Ovary (tissue), 9 donors: ENCODE measurements around the gene CAPZA1. TPM values are rescaled to one million over a fixed set of nuclear protein-coding genes. Genes with fewer than 3 reads are reported as not detected.

Source experiments
- DNase-seq, 5 donors: peaks; one replicate each; pipeline ENCODE4 v3.0.0-alpha.2; 2019 to 2020
- H3K27ac ChIP-seq, 2 donors: fragments of 200-600 bp; one replicate each; pipeline versions ENCODE4 v1.5.1 to v1.8.0; 2019 to 2022
- H3K27me3 ChIP-seq: fragments of 200-600 bp; one replicate; pipeline ENCODE4 v1.8.0; 2022
- H3K36me3 ChIP-seq: fragments of 200-600 bp; sonication (generic); one replicate; pipeline ENCODE4 v1.5.1; 2019
- H3K4me1 ChIP-seq: one replicate; pipeline ENCODE4 v1.8.1; 2013; ENCODE audit warnings: mild to moderate bottlenecking, moderate library complexity; ENCODE audit not compliant: insufficient read depth
- H3K4me3 ChIP-seq: fragments of 200-600 bp; sonication (generic); one replicate; pipeline ENCODE4 v1.5.1; 2017
- H3K9me3 ChIP-seq, 2 donors: fragments of 200-600 bp in 1 of 2; sonication (generic) in 1 of 2; one replicate each; pipeline versions ENCODE4 v1.5.1 to v1.8.1; 2013 to 2019; ENCODE audit warnings: mild to moderate bottlenecking in 1 of 2, moderate library complexity in 1 of 2
- CTCF ChIP-seq, 3 donors: fragments of 450-650 bp in 2 of 3; fragments of 200-600 bp in 1 of 3; IDR thresholded peaks; one replicate each; pipeline versions ENCODE4 v1.5.1 to v1.8.0; 2016 to 2022; ENCODE audit warnings: antibody characterized with exemption in 3 of 3, mild to moderate bottlenecking in 1 of 3
- EP300 ChIP-seq: sonication (generic); formaldehyde crosslinking; IDR thresholded peaks from one replicate; pipeline ENCODE4 v1.6.1; 2017; ENCODE audit warnings: antibody characterized with exemption
- POLR2A ChIP-seq: fragments of 450-650 bp; IDR thresholded peaks from one replicate; pipeline ENCODE4 v1.6.1; 2017; ENCODE audit warnings: antibody characterized with exemption, mild to moderate bottlenecking, moderate library complexity
- WGBS, 3 donors: extraction: QIAGEN DNeasy Blood & Tissue Kit in 1 of 3; methylation state at CpG; one replicate each; pipeline versions ENCODE4 v1.1.5 to v1.1.7; 2013 to 2017; 5-methylcytosine and 5-hydroxymethylcytosine counted together
- intact Hi-C, 4 donors: fragments of 100-400 bp; cut with DNase I; formaldehyde crosslinking; loops; one replicate each; pipeline versions ENCODE4 v1.11.0 to v1.15.1; 2022 to 2023
- polyA plus RNA-seq, 2 donors: library from polyadenylated mRNA; stranded (reverse); fragments of 200-250 nt in 1 of 2; fragments of 350-450 nt in 1 of 2; fragmentation: Illumina TruSeq in 1 of 2; extraction: RNeasy Lipid Tissue Mini Kit (QIAGEN cat#74804) in 1 of 2; gene quantifications; one replicate each; pipeline ENCODE4 v1.2.3, GENCODE V29; 2013 to 2014
- total RNA-seq, 7 donors: library from RNA; depleted of rRNA in 2 of 7; stranded (reverse); fragments of >200 nt in 2 of 7; fragmentation: NEBNext Ultra II Directional in 3 of 7; extraction: Animal tissue kit (Norgen Biotek cat#: 25700) in 3 of 7; gene quantifications; one replicate each; pipeline versions ENCODE4 v1.1.0 to v1.2.4, GENCODE V29; 2016 to 2023
- donor health status: DM: no; HTN: no; CAD: no; lungs with moderate emphysema.
- donor health status: DM: no; HTN: no; CAD: no.
- donor health status: Bipolar disorder and iron deficiency.
- donor health status: DM: yes; HTN: yes; CAD: no.
- donor health status: DM: no; HTN: no; CAD: no.
- donor health status: DM: yes; HTN: yes; CAD: no.

CAPZA1 gene
- total and polyA plus RNA-seq, 9 donors, result 31.3 to 81.2 (median 66.9) TPM

- no peak for DNase-seq
- Histone ChIP-seq H3K36me3 (no peaks in the 10 kb centered on the region), H3K27me3 (no peaks in the 10 kb centered on the region), H3K27ac (no peak overlapping the region), H3K4me3 (no peak overlapping the region), H3K4me1 (no peaks in the 10 kb centered on the region), H3K9me3 (no peaks in the 10 kb centered on the region)
- 79 to 85% (median 82%) methylated on average over 2 of the region's 2 CpGs for WGBS, 3 donors
- intact Hi-C loops, result no loop called here
- TF ChIP-seq POLR2A, result no peak
- TF ChIP-seq EP300, result no peak
- TF ChIP-seq CTCF (IDR thresholded peaks at IDR 0.05), result no peak
Measured at GRCh38 chr1:112643080-112643479, 23.4 kb downstream of the CAPZA1 start.

- Histone ChIP-seq H3K4me3 (no peak overlapping the region), H3K27me3 (no peaks in the 10 kb centered on the region), H3K36me3 (no peaks in the 10 kb centered on the region), H3K9me3 (no peaks in the 10 kb centered on the region), H3K27ac (no peak overlapping the region), H3K4me1 (no peaks in the 10 kb centered on the region)
- intact Hi-C loops, result no loop called here
- no peak for TF ChIP-seq POLR2A
- TF ChIP-seq EP300, result no peak
- TF ChIP-seq CTCF (IDR thresholded peaks at IDR 0.05), result no peak
- no peak for DNase-seq
- WGBS, 3 donors, result 93 to 97% (median 94%) methylated on average over 4 of the region's 4 CpGs
Measured at GRCh38 chr1:112646225-112646624, 26.6 kb downstream of the CAPZA1 start.

- Histone ChIP-seq H3K27ac (no peak overlapping the region), H3K27me3 (no peaks in the 10 kb centered on the region), H3K4me3 (no peak overlapping the region), H3K9me3 (no peaks in the 10 kb centered on the region), H3K4me1 (no peaks in the 10 kb centered on the region), H3K36me3 (no peaks in the 10 kb centered on the region)
- TF ChIP-seq EP300, result no peak
- TF ChIP-seq CTCF (IDR thresholded peaks at IDR 0.05), result no peak
- TF ChIP-seq POLR2A, result no peak
- intact Hi-C loops, result no loop called here
- DNase-seq, result no peak
- 95 to 100% (median 98%) methylated on average over 1 of the region's 1 CpG for WGBS, 3 donors
Measured at GRCh38 chr1:112651205-112651604, 31.6 kb downstream of the CAPZA1 start.

- Histone ChIP-seq H3K27ac (no peak overlapping the region), H3K4me1 (no peaks in the 10 kb centered on the region), H3K36me3 (no peaks in the 10 kb centered on the region), H3K27me3 (no peaks in the 10 kb centered on the region), H3K9me3 (no peaks in the 10 kb centered on the region), H3K4me3 (no peak overlapping the region)
- intact Hi-C loops, result no loop called here
- TF ChIP-seq CTCF (IDR thresholded peaks at IDR 0.05) (no peak), POLR2A (no peak)
- WGBS, 3 donors, result 81 to 87% (median 84%) methylated on average over 3 of the region's 3 CpGs
- no peak for DNase-seq
Measured at GRCh38 chr1:112665857-112666256, 46.2 kb downstream of the CAPZA1 start.

GRCh38 chr1:112666946-112667345, 47.3 kb downstream of the CAPZA1 start:
- WGBS, 3 donors, result 82 to 94% (median 90%) methylated on average over 2 of the region's 2 CpGs
- no peaks in the 10 kb centered on the region for H3K27me3 ChIP-seq
- no peaks in the 10 kb centered on the region for H3K4me1 ChIP-seq
- no peak for DNase-seq
- no peak overlapping the region for H3K4me3 ChIP-seq
- no peak overlapping the region for H3K27ac ChIP-seq
- no peaks in the 10 kb centered on the region for H3K36me3 ChIP-seq
- no peaks in the 10 kb centered on the region for H3K9me3 ChIP-seq
- TF ChIP-seq POLR2A, result no peak
- no peak for TF ChIP-seq CTCF (IDR thresholded peaks at IDR 0.05)
- no peak for TF ChIP-seq EP300
- intact Hi-C loops, result no loop called here
